Activated CD4-positive, alpha-beta T cell treated with anti-CD3 and anti-CD28 coated beads, Interleukin-2, amount 10 ng/mL, durations not matched to agents 7 days and 5 days (primary cell): Measurements from ENCODE around the gene CREM. TPM values are rescaled to one million over a fixed set of nuclear protein-coding genes. Genes with fewer than 3 reads are reported as not detected.
"Not testable (repeated sequence)": the region's sequence is repeated elsewhere in the genome, so short reads cannot be mapped to it uniquely, and the experiment has no call there.

Experiments used
- CTCF ChIA-PET: fragments of 350-600 bp; sonication (Branson Sonifier 250); formaldehyde crosslinking; loops from one replicate; lab custom pipeline; 2021; ENCODE audit warnings: antibody characterized with exemption; lab: Charles Lee
- POLR2A ChIA-PET: fragments of 350-600 bp; sonication (Branson Sonifier 250); formaldehyde crosslinking; loops from one replicate; lab custom pipeline; 2021; ENCODE audit warnings: antibody characterized with exemption; lab: Charles Lee
- DNase-seq: peaks from one replicate; pipeline ENCODE4 v3.0.0-alpha.2; 2020
- H3K27ac Mint-ChIP-seq: one replicate; pipeline ENCODE4 v1.8.0; 2021; ENCODE audit warnings: mild to moderate bottlenecking, moderate library complexity, mixed read lengths
- H3K27me3 Mint-ChIP-seq: one replicate; pipeline ENCODE4 v1.8.0; 2021; ENCODE audit warnings: mixed read lengths
- H3K36me3 Mint-ChIP-seq: one replicate; pipeline ENCODE4 v1.8.0; 2021; ENCODE audit warnings: low read depth, mixed read lengths
- H3K4me1 Mint-ChIP-seq: one replicate; pipeline ENCODE4 v1.8.0; 2021; ENCODE audit warnings: mixed read lengths
- H3K4me3 Mint-ChIP-seq: one replicate; pipeline ENCODE4 v1.8.0; 2021; ENCODE audit warnings: mild to moderate bottlenecking, moderate library complexity, mixed read lengths
- H3K9me3 Mint-ChIP-seq: one replicate; pipeline ENCODE4 v1.8.0; 2021; ENCODE audit warnings: mixed read lengths
- total RNA-seq, 2 experiments: library from RNA; stranded (reverse); gene quantifications; one replicate each; pipeline ENCODE4 v1.2.3, GENCODE V29; 2021

CREM gene
- 10 to 100 TPM; 48.7 to 51.6 TPM for total RNA-seq

- POLR2A ChIA-PET, result interaction anchor here (0.6 to 4.3 kb wide), 3 partner anchors 10 to 90 kb away, joined by 3 to 39 read pairs (median 4); no protein-coding TSS in a partner anchor
- H3K4me3 Mint-ChIP-seq, result peak within 1 kb of the TSS; percentile 80
Observed at GRCh38 chr10:35126530-35127288, at the start of gene CREM. TSS of gene CREM (plus strand) at chr10:35126846. CDS start at chr10:35137836, 10,990 bp downstream.

DNA sequence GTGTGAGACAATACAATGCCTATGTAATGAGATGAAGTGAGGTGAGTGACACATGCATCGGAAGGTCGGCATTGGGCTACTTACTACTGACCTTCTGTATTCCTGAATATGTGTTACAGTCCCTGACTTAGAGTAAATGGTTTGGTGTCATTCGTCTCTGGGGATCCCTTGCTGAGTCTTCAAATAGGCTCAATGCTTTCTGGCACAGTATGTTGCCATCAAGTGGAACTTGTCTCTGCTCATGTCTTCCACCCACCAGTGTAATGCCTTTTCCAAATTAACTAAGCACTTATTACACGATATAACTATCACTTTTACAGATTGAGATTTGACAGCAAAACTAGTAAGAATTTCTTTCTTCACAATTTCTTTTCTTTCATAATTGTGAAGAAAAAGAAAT, 47.4 kb upstream of the CREM start:
- H3K27ac Mint-ChIP-seq, result no peak overlapping the region
- no peak overlapping the region for H3K4me3 Mint-ChIP-seq
- no peak for DNase-seq
- peaks cover 5% of the 10 kb centered on the region for H3K4me1 Mint-ChIP-seq
- H3K36me3 Mint-ChIP-seq, result peaks cover 25% of the 10 kb centered on the region
- ChIA-PET CTCF (interaction anchor here (1.3 kb wide), 1 partner anchor 7 kb away, joined by 4 read pairs; no protein-coding TSS in a partner anchor), POLR2A (no interaction called here)
- no peaks in the 10 kb centered on the region for H3K27me3 Mint-ChIP-seq
- H3K9me3 Mint-ChIP-seq, result peaks cover 5% of the 10 kb centered on the region

More at GRCh38 chr10:35126530-35127288, at the start of gene CREM:
- CTCF ChIA-PET, result interaction anchor here (0.6 to 5.7 kb wide), 34 partner anchors 8 to 437 kb away, joined by 3 to 75 read pairs (median 4); partner anchors contain the start of gene CUL2
- Mint-ChIP-seq H3K27me3 (no peaks in the 10 kb centered on the region), H3K27ac (peak within 1 kb of the TSS; percentile 99), H3K9me3 (no peaks in the 10 kb centered on the region), H3K4me1 (peaks cover 56% of the 10 kb centered on the region), H3K36me3 (peaks cover 10% of the 10 kb centered on the region)
- peak; percentile 100 for DNase-seq

- H3K27me3 Mint-ChIP-seq, result no peaks in the 10 kb centered on the region
- H3K9me3 Mint-ChIP-seq, result peaks cover 7% of the 10 kb centered on the region
- CTCF ChIA-PET, result interaction anchor here (1.3 kb wide), 1 partner anchor 8 kb away, joined by 4 read pairs; no protein-coding TSS in a partner anchor
- DNase-seq, result no peak
- peaks cover 26% of the 10 kb centered on the region for H3K36me3 Mint-ChIP-seq
- peaks cover 9% of the 10 kb centered on the region for H3K4me1 Mint-ChIP-seq
- no peak overlapping the region for H3K27ac Mint-ChIP-seq
- H3K4me3 Mint-ChIP-seq, result no peak overlapping the region
- POLR2A ChIA-PET, result no interaction called here
Observed at GRCh38 chr10:35079763-35080162, 46.9 kb upstream of the CREM start.

GRCh38 chr10:35080261-35080660, 46.4 kb upstream of the CREM start:
- DNase-seq, H3K4me1 Mint-ChIP-seq, H3K27ac Mint-ChIP-seq, H3K9me3 Mint-ChIP-seq, H3K4me3 Mint-ChIP-seq, H3K27me3 Mint-ChIP-seq, POLR2A ChIA-PET: not testable (repeated sequence)
- CTCF ChIA-PET, result interaction anchor here (1.3 kb wide), 1 partner anchor 8 kb away, joined by 4 read pairs; no protein-coding TSS in a partner anchor
- peaks cover 26% of the 10 kb centered on the region for H3K36me3 Mint-ChIP-seq

- ChIA-PET CTCF (no interaction called here), POLR2A (no interaction called here)
- no peak overlapping the region for H3K27ac Mint-ChIP-seq
- H3K36me3 Mint-ChIP-seq, result peaks cover 38% of the 10 kb centered on the region
- no peak overlapping the region for H3K4me3 Mint-ChIP-seq
- H3K4me1 Mint-ChIP-seq, result peaks cover 26% of the 10 kb centered on the region
- no peaks in the 10 kb centered on the region for H3K27me3 Mint-ChIP-seq
- peaks cover 7% of the 10 kb centered on the region for H3K9me3 Mint-ChIP-seq
- no peak for DNase-seq
Observed at GRCh38 chr10:35083242-35083641, 43.4 kb upstream of the CREM start.

GRCh38 chr10:35089611-35090161, 37.0 kb upstream of the CREM start:
- Mint-ChIP-seq H3K27me3 (no peaks in the 10 kb centered on the region), H3K4me1 (peaks cover 38% of the 10 kb centered on the region), H3K27ac (peak overlapping the region; percentile 93), H3K4me3 (peak overlapping the region; percentile 94), H3K9me3 (no peaks in the 10 kb centered on the region), H3K36me3 (peaks cover 21% of the 10 kb centered on the region)
- ChIA-PET POLR2A (no interaction called here), CTCF (interaction anchor here (0.8 to 1.5 kb wide), 5 partner anchors 9 to 106 kb away, joined by 3 to 4 read pairs (median 3); partner anchors contain the start of gene CREM)
- peak; percentile 45 for DNase-seq

DNA sequence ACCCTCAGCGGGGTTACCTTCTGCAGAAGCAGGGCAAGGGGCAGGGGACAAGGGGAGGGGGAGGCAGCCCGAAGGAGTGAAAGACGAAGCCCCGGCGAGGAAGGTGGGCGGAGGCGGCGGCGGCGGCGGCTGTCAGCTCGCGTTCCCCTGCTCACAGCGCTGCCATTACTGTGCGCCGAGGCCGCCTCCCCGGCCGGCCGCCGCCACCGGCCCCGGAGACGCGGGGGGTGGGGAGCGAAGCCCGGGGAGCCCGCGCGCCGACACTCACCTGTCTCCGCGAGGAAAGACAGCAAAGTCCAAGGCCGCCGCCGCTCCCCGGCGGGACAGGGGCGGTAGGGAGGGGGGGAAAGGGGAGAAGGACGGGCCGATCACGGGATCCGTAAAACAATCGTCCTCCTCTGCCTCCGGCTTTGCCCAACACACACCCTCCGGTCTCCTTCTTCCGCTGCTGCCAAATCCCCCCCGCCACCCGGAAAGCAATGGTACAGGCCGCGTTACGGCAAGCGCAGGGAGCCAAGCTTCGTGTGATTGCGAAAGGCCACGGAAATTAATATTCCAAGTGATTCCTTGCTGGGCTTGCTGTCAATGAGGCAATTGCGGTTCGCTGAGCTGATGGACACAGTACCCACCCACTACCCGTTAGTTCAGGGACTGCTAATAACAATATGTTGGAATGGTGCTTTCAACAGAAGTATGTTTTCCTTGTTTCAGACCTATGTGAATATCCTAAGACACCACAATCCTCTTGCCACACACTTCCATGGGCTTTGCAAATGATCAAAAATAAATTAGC, 36.3 kb upstream of the CREM start, which contains the start of gene CUL2:
Gene CUL2, minus strand, starts transcription at position 180 of the 793 bp plus-strand sequence. CDS start 19,024 bp downstream, outside the sequence.
- peaks cover 21% of the 10 kb centered on the region for H3K36me3 Mint-ChIP-seq
- H3K4me3 Mint-ChIP-seq, result peak within 1 kb of the TSS; percentile 94
- peak within 1 kb of the TSS; percentile 98 for H3K27ac Mint-ChIP-seq
- POLR2A ChIA-PET, result no interaction called here
- peaks cover 38% of the 10 kb centered on the region for H3K4me1 Mint-ChIP-seq
- no peaks in the 10 kb centered on the region for H3K9me3 Mint-ChIP-seq
- peak; percentile 92 for DNase-seq
- CTCF ChIA-PET, result interaction anchor here (0.8 to 1.5 kb wide), 5 partner anchors 8 to 106 kb away, joined by 3 to 4 read pairs (median 4); partner anchors contain the start of gene CREM
- no peaks in the 10 kb centered on the region for H3K27me3 Mint-ChIP-seq

- H3K4me1 Mint-ChIP-seq, result peaks cover 30% of the 10 kb centered on the region
- peaks cover 18% of the 10 kb centered on the region for H3K36me3 Mint-ChIP-seq
- H3K4me3 Mint-ChIP-seq, result no peak overlapping the region
- CTCF ChIA-PET, result interaction anchor here (0.7 kb wide), 1 partner anchor 246 kb away, joined by 3 read pairs; no protein-coding TSS in a partner anchor
- H3K9me3 Mint-ChIP-seq, result no peaks in the 10 kb centered on the region
- peaks cover 8% of the 10 kb centered on the region for H3K27me3 Mint-ChIP-seq
- H3K27ac Mint-ChIP-seq, result no peak overlapping the region
- no peak for DNase-seq
- POLR2A ChIA-PET, result interaction anchor here (0.5 kb wide), 1 partner anchor 347 kb away, joined by 4 read pairs; no protein-coding TSS in a partner anchor
Observed at GRCh38 chr10:35091994-35092790, 34.5 kb upstream of the CREM start.

DNA sequence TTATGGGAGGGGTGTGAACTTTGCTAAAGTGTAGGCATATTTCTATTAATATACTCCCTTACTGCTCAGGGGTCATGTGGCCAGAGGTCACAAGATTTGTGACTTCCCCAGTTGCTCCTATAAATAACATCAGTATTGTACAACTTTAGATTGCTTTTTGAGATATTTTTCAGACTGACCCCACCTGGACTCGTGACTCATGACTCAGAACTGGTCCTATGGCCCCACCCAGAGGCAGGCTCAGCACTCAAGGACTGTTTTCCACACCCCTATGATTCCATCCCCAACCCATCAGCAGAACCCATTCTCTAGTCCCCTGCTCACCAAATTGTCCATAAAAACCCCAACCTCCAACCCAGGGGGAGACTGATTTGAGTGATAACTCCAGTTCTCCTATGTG, 33.8 kb upstream of the CREM start:
- H3K4me1 Mint-ChIP-seq, result peaks cover 23% of the 10 kb centered on the region
- no peak overlapping the region for H3K27ac Mint-ChIP-seq
- no peaks in the 10 kb centered on the region for H3K9me3 Mint-ChIP-seq
- peaks cover 11% of the 10 kb centered on the region for H3K36me3 Mint-ChIP-seq
- ChIA-PET CTCF (interaction anchor here (0.6 kb wide), 1 partner anchor 131 kb away, joined by 3 read pairs; no protein-coding TSS in a partner anchor), POLR2A (no interaction called here)
- H3K27me3 Mint-ChIP-seq, result peaks cover 8% of the 10 kb centered on the region
- DNase-seq, result no peak
- H3K4me3 Mint-ChIP-seq, result no peak overlapping the region

DNA sequence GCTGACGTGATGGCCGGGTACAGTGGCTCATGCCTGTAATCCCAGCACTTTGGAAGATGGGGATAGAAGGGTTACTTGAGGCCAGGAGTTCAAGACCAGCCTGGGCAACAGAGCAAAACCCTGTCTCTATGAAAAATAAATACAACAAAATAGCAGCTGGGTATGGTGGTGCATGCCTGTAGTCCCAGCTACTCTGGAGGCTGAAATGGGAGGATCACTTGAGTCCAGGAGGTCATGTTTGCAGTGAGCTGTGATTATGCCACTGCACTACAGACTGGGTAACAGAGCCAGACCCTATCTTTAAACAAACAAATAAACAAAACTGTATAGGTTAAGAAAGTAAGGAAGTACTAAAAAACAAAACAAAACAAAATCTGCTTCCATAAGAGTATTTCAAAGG, 30.3 kb upstream of the CREM start:
- Mint-ChIP-seq H3K36me3 (peaks cover 2% of the 10 kb centered on the region), H3K4me3 (no peak overlapping the region), H3K27me3 (peaks cover 17% of the 10 kb centered on the region), H3K9me3 (no peaks in the 10 kb centered on the region), H3K27ac (no peak overlapping the region), H3K4me1 (peaks cover 1% of the 10 kb centered on the region)
- POLR2A ChIA-PET, result no interaction called here
- CTCF ChIA-PET, result interaction anchor here (0.6 to 1.1 kb wide), 3 partner anchors 10 to 26 kb away, joined by 3 read pairs; no protein-coding TSS in a partner anchor
- DNase-seq, result no peak

DNA sequence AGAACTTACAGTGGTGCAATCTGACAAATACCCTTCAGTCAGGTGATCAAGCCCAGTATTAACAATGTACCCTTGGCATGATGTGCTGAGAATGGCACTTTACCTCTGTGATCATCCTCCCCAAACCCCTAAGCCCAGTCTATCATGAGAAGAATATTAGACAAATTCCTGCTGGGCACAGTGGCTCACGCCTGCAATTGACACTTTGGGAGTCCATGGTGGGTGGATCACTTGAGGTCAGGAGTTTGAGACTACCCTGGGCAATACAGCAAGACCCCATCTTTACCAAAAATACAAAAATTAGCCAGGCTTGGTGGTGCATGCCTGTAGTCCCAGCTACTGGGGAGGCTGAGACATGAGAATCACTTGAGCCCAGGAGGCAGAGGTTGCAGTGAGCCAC, 29.1 kb upstream of the CREM start:
- H3K4me1 Mint-ChIP-seq, result no peaks in the 10 kb centered on the region
- H3K4me3 Mint-ChIP-seq, result no peak overlapping the region
- peaks cover 2% of the 10 kb centered on the region for H3K36me3 Mint-ChIP-seq
- H3K9me3 Mint-ChIP-seq, result no peaks in the 10 kb centered on the region
- ChIA-PET POLR2A (no interaction called here), CTCF (interaction anchor here (1.1 kb wide), 1 partner anchor 8 kb away, joined by 4 read pairs; the partner anchor contains the start of gene CUL2)
- no peak overlapping the region for H3K27ac Mint-ChIP-seq
- DNase-seq, result no peak
- peaks cover 17% of the 10 kb centered on the region for H3K27me3 Mint-ChIP-seq
